Measurements from ENCODE around the gene FSTL5.

Gene FSTL5

DNA sequence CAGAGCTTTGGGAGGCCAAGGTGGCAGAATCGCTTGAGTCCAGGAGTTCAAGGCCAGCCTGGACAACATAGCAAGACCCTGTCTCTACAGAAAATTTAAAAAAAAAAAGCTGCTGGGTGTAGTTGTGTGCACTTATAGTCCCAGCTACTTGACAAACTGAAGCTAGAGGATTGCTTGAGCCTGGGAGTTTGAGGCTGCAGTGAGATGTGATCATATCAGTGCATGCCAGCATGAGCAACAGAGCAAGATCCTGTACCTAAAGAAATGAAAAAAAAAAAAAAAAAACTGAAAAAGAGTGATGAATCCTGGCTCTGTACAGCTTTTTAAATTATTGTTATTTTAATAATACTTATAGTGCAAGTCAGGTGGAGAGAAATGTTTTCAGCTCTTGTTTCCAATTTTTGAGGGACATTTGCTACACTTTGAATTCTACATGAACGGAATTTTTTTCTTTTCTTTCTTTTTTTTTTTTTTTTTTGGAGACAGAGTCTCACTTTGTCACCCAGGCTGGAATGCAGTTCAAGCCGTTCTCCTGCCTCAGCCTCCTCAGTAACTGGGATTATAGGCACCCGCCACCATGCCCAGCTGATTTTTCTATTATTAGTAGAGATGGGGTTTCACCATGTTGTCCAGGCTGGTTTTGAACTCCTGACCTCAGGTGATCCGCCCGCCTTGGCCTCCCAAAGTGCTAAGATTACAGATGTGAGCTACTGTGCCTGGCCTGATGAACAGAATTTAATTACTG is 215.6 kb downstream of the FSTL5 start:
- DNase-seq (ENCODE audit: low read depth in 2 of 3, low spot score in 1 of 3): no peak

GRCh38 chr4:161937596-161937995 is 226.2 kb downstream of the FSTL5 start:
- no peak for DNase-seq (ENCODE audit: low read depth in 2 of 3, low spot score in 1 of 3)

GRCh38 chr4:161936625-161937550 is 226.9 kb downstream of the FSTL5 start:
- no peak for DNase-seq (ENCODE audit: low read depth in 2 of 3, low spot score in 1 of 3)

- DNase-seq (ENCODE audit: low read depth in 2 of 3, low spot score in 1 of 3): no peak
Observed at GRCh38 chr4:161931089-161931488, 232.7 kb downstream of the FSTL5 start.

DNA sequence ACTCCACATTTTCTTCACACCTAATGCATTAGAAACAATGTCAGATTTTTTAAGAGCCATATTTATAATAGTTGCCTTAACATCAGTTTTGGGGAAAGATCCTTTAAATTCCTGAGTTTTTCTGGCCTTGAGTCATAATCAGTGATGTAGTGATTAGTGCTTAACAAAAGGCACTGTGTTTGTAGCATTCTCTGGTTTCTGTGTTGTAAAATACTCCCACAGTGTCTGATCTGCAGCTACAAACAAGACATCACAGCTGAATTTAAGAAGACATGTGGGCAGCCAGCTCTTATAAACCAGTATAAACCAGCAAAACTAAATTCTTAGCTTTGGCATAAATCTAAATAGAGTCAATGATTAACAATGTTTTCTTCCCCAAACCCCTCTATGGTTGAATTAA is 233.8 kb downstream of the FSTL5 start:
- DNase-seq (ENCODE audit: low read depth in 2 of 3, low spot score in 1 of 3): no peak

DNA sequence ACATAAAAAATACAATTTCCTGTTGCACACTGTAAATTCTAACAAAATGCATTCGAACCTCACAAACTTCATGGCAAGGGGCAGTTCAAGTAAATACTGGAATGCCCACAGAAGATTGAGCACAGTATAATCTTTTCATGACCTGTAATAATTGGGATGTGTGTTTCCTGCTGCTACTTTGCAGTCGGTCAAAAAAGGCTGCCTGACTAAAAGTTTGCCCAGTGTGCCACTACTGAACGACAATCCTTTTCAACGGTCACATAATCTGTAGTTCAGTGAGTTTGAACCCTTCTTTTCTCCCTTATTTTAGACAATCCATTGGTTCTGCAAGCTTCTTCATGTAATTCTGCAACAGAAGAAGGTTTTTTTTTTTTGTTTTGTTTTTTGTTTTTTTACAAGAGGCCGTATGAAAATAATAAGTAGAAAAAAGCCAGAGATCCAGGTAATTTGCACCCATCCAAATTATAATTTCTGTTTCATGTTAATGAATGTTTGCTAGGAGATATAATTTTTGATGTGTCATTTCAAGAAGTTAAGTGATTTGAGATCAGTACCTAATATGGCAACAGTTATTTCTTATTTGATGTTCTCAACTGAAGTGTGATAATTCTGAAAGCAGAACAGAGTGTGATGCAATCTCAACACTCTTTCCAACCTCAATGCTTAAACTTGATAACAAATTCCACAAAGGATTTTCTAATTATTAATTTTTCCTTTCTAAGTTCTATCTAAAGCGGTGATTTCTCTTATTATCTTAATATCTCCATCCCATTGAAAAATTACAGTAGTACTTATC is 237.6 kb downstream of the FSTL5 start:
- DNase-seq (ENCODE audit: low read depth in 2 of 3, low spot score in 1 of 3): no peak

GRCh38 chr4:161920304-161921052 is 243.3 kb downstream of the FSTL5 start:
- no peak for DNase-seq (ENCODE audit: low read depth in 2 of 3, low spot score in 1 of 3)

DNA sequence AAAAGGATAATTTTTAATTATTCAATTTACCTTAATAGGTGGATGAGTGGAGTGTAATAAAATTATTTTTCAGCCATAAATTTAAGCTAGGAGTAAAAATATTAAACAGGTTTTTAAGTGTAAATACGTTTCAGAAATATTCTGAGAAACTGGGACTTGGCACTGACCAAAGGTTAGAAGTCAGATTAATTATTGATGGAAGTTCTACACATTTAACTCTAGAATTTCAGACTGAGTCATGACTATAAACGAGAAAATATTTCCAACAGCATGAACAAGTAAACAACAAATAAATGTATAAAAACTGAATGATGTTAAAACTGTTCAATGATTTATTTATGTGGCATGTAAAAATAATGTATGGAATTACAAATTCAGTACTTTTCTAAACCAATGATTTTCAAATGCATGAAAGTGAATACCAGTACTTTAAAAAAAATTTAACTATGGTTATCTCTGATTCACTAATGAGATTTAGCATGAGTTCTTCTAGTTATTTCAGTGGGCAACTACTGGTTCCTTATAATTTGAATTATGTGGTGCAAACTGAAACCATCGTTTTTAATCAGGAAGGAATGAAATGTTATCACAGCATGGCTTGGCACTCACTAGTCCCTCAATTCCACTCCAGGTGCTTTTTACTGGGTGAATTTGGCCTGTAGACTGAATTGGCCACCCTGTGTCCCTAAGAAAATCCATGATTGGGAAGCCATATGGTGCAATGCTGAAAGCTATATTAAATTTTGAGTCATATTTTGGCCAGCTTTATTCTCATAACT is 244.2 kb downstream of the FSTL5 start:
- no peak for DNase-seq (ENCODE audit: low read depth in 2 of 3, low spot score in 1 of 3)

- DNase-seq (ENCODE audit: low read depth in 2 of 3, low spot score in 1 of 3): no peak
Observed at GRCh38 chr4:161916035-161916434, 247.8 kb downstream of the FSTL5 start.

DNA sequence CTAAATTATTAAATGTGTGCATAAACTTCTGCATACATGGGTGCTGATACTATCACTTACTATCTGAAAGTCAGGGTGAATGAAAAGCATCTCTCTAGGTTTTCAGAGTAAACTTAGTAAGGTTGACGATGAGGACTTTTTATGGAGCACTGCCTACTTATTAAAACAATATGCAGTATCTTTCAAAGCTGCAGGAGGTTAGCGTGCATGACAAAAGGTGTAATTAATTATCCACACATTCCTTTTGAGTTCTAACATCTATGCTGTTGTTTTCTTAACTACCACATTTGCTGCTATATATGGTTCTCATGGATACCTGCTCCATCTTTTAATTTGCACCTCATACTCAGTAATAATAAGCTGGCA is 256.2 kb downstream of the FSTL5 start:
- DNase-seq (ENCODE audit: low read depth in 2 of 3, low spot score in 1 of 3): no peak

GRCh38 chr4:161906836-161907589 is 256.8 kb downstream of the FSTL5 start:
- DNase-seq (ENCODE audit: low read depth in 2 of 3, low spot score in 1 of 3): no peak

DNA sequence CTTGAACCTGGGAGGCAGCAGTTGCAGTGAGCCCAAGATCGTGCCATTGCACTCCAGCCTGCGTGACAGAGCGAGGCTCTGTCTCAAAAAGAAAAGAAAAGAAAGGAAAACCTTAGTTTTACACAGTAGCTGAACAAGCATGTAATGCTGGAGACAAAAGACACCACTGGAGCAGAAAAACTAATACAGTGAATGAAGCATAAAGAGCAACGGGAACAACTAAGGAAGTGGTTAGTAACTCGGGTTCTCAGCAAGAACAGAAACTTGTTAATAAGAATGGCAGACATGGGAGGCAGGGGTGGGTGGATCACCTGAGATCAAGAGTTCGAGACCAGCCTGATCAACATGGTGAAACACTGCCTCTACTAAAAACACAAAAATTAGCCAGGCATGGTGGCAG is 263.7 kb downstream of the FSTL5 start:
- no peak for DNase-seq (ENCODE audit: low read depth in 2 of 3, low spot score in 1 of 3)

DNA sequence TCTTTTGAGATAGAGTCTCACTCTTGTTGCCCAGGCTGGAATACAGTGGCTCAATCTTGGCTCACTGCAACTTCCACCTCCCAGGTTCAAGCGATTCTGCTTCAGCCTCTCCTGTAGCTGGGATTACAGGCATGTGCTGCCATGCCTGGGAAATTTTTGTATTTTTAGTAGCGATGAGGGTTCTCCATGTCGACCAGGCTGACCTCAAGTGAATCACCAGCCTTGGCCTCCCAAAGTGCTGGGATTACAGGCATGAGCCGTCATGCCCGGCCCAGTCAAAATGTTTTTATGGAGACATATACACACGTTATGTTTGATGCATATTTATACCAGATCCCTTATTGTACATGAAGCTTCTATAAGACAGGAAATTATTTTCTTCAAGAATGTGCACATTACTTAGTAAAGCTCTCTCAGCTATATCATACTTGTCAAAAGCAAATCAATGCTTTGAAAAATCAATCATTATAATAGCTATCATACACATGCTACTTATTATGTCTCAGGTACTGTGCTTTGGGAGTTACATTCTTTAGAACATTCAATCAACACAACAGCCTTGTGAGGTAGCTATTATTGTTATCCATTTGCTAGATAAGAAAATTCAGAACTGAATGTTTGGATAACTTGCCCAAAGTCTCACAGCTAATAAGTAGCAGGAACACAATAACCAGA is 269.2 kb downstream of the FSTL5 start:
- DNase-seq (ENCODE audit: low read depth in 2 of 3, low spot score in 1 of 3): no peak

- no peak for DNase-seq (ENCODE audit: low read depth in 2 of 3, low spot score in 1 of 3)
Observed at GRCh38 chr4:161894014-161894413, 269.8 kb downstream of the FSTL5 start.

DNA sequence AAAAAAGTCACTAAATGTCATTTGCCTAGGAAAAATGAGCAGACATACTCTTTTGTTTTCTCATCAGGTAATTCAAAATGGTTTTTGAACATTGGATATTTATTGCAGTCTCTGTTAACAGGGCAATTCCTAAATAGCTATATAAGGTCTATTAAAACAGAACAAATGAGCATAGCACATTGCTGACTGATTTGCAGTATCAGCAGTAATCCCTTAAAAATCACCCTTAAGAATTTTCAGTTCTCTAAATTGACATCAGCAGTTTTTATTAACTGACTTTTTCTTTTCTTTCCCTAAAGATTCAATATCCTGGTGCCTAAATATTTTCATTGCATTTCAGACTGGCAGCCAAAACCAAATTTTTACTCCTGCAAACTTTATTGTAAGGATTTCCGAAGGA is 270.2 kb downstream of the FSTL5 start:
- no peak for DNase-seq (ENCODE audit: low read depth in 2 of 3, low spot score in 1 of 3)

- DNase-seq (ENCODE audit: low read depth in 2 of 3, low spot score in 1 of 3): no peak
Observed at GRCh38 chr4:161892951-161893350, 270.8 kb downstream of the FSTL5 start.

DNA sequence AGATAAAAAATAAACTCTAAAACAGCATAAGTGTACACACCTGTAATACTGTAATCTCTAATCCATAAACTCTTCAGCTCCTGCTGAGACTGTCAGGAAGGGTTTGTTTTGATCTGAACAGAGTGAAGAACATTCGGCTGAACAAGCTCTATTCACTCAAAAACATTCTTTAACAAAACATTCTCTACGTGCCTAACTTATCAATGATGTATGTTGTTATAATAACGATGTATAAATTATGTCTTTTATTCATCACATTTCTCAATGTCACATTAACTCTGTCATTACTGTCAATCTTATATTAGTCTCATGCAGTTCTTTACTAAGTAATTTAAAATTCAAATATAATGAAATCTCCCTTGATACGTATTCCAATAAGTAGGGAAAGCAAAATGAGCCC is 280.6 kb downstream of the FSTL5 start:
- DNase-seq (ENCODE audit: low read depth in 2 of 3, low spot score in 1 of 3): no peak

DNA sequence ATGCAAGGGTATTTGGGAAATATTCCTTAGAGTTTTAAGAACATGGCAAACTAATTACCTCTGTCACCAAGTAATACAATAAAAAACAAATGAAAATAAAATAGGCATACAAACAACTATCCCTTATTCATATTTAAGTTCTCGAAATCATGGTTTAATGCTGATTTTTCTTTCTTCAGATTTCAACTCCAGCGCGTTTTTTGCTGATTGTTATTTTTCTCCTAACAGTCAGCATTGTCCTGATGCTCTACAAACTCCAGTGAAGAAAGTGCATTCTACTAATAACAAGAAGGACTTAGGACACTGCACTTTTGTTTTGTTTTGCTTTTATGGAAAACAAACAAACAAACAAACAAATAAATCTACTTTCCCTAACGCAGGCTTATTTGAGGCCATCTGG is 282.4 kb downstream of the FSTL5 start:
- DNase-seq (ENCODE audit: low read depth in 2 of 3, low spot score in 1 of 3): no peak

GRCh38 chr4:161869511-161869910 is 294.3 kb downstream of the FSTL5 start:
- DNase-seq (ENCODE audit: low read depth in 2 of 3, low spot score in 1 of 3): no peak

Data from stimulated activated CD4-positive, alpha-beta T cell treated with anti-CD3 and anti-CD28 coated beads, Interleukin-12 subunit alpha, Interleukin-12 subunit beta, amount 100 ng/mL, for 48 hours (primary cell).